HG03442 (cell line): ENCODE data around the gene CEP57.
"Not testable (repeated sequence)": the region's sequence is repeated elsewhere in the genome, so short reads cannot be mapped to it uniquely, and the experiment has no call there.

Source experiments
- ATAC-seq: cut with Tn5 transposase; IDR thresholded peaks from one replicate; pipeline ENCODE4 v1.9.1; 2021; ENCODE audit warnings: mild to moderate bottlenecking, moderate library complexity; ENCODE audit not compliant: unreplicated experiment

CEP57 gene

DNA sequence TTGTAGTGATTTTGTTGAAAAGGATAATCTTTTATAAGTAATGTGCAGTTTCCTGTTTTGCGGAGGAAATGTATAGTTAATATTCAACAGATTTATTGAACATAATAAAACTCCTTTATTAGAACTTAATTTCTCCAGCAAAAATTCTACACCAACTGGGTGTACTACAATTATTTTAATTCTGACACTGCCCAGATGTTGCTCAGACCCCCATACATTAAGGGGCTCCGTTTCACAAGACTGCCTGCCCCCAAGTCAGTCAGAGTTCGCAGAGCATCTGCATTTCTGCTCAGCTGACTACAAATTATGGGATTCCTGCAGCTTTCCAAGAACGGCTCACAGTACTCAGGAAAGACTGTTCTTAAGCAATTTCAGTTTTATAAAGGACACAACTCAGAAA is 6.2 kb downstream of the CEP57 start:
- ATAC-seq = no peak

DNA sequence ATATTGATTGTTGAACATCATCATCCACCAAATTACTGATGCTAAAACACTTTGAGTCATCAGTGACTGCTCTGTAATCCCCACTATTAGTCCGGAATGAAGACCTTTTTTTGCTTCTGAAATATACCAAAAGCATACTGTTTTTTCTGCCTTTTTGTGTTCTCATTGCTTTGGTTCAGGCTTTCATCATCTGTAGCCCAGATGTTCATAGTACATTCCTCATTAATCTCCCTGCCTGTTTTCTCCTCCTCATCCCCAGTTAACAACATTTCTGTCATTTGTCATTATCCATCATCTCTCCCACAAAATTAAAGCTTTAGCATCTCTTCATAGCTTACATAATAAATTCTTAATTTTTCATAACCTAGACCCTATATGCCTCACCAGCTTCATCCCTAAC is 9.2 kb downstream of the CEP57 start:
- ATAC-seq = no peak

DNA sequence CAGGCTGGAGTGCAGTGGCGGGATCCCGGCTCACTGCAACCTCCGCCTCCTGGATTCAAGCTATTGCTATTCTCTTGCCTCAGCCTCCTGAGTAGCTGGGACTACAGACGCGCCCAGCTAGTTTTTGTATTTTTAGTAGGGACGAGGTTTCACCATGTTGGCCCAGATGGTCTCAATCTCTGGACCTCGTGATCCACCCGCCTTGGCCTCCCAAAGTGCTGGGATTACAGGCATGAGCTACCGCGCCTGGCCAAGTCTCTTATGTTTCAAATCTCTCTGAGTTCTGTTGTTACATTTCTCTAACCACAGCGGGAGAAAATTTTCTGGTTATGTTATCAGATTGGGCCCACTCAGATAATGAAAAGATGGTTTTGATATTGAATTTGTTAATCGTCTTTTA is 10.1 kb downstream of the CEP57 start:
- ATAC-seq = no peak

DNA sequence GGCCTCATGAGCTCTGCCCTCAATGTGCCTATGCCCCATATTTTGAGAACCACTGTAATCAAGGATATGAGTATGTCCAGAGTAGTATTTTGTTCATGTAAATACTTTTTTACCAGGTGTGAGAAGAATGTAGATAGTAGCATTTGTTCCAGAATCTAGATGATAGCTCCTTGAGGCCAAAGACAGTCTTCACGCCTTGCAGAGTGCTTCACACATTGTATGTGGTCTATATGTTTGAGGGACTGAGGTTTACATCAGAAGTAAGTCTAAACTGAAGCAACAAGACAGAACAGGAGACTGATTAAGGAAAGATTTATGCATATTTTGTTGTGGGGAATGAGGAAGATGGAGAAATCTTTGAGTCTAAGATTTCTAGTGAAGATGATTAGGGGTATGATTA is 12.5 kb downstream of the CEP57 start:
- no peak for ATAC-seq

DNA sequence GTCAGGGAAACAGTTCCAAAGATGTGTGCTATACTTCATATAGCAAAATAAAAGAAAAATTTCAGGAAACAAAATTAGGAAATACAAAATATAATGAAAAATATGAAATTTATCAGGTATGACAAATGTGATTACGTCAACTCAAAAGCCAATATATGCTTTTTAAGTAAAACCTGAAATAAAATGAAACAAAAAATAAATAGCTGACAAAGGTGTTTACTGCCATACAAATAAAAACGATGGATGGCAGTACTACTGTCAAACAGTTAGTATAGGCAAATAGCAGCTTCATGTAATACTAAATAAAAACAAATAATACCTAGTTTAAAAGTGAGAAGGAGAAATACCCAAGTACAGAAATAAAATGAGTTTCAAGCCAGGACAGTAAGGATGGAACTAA is 13.7 kb downstream of the CEP57 start:
- no peak for ATAC-seq

DNA sequence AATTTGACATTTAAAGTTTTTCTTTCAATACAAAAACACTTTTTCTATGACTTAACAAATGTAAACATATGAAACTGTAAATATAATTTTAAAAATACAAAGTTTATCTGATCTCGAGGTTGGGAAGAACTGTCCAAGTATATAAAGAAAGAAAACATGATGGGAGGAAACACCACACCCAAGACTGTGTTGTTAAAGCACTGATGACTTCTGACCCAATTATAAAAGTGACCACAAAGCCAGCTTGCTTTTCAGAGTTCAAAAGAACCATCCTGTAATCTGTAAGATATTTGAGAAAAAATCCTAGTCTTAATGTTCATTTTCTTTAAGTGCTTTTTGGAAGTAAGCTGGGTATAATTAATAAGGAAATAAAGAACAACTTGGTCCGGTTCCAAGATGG is 15.6 kb downstream of the CEP57 start:
- no peak for ATAC-seq

DNA sequence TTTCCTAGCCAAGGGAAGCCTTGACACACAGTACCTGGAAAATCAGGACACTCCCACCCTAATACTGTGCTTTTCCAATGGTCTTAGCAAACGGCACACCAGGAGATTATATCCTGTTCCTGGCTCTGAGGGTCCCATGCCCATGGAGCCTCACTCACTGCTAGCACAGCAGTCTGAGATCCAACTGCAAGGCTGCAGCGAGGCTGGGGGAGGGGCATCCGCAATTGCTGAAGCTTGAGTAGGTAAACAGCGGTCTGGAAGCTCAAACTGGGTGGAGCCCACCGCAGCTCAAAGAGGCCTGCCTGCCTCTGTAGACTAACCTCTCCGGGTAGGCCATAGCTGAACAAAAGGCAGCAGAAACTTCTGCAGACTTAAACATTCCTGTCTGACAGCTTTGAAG is 16.2 kb downstream of the CEP57 start:
- not testable (repeated sequence) for ATAC-seq

DNA sequence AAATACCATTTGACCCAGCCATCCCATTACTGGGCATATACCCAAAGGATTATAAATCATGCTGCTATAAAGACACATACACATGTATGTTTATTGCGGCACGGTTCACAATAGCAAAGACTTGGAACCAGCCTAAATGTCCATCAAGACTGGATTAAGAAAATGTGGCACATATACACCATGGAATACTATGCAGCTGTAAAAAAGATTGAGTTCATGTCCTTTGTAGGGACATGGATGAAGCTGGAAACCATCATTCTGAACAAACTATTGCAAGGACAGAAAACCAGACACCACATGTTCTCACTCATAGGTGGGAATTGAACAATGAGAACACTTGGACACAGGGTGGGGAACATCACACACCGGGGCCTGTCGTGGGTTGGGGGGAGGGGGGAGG is 20.8 kb downstream of the CEP57 start:
- ATAC-seq = not testable (repeated sequence)

DNA sequence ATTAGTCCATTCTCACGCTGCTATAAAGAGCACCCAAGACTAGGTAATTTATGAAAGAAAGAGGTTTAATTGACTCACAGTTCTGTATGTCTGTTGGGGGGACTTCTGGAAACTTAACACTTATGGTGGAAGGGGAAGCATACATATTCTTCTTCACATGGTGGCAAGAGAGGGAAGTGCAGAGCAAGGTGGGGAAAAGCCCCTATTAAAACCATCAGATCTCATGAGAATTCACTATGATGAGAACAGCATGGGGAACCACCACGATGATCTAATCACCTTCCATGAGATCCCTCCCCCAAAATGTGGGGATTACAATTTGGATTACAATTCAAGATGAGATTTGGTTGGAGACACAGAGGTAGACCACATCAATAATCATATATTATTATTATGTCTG is 25.7 kb downstream of the CEP57 start:
- ATAC-seq = no peak

DNA sequence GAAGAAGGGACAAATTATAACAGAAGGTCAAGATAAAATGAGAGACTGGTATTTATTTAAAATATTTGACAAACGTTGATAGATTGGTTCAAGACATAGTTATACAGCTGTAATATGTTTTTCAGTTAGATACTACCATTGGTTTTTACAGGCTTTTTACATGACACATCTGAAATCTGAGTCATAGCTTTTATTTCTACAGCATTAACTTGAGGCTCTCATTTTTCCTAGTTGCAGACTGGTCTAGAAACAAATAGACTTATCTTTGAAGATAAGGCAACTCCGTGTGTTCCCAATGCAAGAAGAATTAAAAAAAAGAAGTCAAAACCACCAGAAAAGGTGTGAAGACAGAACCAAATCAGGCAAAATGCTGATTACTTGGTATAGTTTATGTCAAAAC is 31.3 kb downstream of the CEP57 start:
- ATAC-seq = no peak

DNA sequence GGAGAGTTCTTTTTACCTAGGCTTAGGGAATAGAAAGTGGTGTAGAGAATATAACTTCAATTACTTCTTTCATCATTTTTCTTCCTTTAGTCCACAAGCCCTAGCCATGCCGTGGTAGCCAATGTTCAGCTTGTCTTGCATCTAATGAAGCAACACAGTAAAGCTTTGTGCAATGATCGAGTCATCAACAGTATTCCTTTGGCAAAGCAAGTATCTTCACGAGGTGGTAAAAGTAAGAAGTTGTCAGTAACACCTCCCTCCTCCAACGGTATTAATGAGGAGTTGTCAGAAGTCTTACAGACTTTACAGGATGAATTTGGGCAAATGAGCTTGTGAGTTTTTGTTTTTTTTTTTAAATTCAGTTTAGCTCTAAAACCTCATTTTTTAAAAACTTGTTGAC is 37.4 kb downstream of the CEP57 start:
- ATAC-seq = no peak

DNA sequence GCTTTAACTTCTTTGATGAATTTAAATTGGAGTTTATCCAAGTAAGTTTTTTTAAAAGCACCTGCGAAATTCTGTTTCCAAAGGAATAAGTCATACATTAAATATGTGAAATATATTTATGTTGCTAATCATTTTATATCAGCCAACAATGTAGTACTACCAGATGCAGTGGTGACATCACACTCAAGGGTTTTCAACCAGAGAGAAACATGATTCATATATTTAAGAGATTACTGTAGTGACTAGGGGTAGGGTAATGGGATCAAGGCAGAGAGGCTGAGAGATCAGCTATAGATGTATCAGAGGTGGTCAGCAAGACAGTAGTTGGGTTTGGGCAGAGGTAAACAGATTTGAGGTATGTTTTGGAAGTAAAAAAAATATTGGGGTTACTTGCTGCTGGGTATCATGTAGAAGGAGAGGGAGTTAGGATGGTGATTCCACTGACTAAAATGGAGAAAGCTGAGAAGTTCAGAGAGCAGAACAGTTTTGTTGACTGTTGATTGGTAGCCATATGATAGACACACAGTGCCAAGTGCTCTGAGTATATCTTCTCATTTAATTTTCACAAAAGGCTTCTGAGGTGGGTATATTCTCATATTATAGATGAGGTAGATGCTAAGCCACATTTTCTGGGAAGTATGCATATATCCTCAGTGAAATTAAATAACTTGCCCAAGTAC is 39.4 kb downstream of the CEP57 start:
- no peak for ATAC-seq

DNA sequence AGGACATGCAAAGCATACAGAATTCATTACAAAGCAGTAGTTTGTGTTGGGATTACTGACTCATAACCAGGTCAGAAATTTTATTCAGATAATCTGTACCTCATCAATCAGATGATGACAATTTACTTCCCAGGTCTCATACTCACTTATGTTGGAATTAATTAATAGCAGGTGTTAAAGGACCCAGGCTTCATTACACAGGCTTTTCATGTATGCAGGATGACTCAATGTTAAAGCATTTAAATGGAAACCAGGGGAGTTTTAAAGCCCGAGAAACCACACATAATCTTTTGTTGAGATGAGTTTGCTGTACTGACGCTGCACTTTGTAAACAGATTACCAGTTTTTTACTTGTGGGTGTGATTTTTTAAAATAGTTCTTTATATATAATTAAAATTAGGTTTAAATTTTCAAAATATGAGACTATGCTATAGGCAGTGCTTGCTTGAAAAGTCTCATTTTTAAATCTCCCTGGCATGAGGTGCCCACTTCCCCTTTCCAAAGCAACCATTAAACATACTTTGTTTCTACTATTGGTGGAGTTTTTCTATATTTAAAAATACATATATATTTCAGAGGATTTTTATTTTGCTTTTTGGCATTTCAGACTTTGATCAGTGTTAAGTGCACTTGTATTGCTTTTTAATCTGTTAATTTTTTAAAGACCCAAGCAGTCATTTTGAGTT is 41.0 kb downstream of the CEP57 start:
- ATAC-seq = no peak

DNA sequence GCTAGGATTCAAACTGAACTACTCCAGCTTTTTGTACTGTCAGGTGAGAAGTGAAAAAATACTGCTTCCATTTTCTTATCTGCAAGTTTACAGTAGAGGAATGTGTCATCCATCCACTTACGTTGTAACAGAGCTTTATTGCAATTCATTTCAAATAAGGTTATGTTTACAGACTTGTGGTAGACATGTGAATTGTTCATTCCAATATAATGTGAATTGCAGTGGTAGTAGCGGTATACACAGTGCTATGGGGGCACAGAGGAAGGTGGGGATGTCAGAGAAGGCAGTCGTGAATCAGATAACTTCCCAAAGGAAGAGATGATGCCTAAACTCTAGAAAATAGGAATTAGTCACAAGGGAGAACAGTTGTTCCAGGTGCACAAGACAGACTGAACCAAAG is 42.5 kb downstream of the CEP57 start:
- ATAC-seq = no peak

DNA sequence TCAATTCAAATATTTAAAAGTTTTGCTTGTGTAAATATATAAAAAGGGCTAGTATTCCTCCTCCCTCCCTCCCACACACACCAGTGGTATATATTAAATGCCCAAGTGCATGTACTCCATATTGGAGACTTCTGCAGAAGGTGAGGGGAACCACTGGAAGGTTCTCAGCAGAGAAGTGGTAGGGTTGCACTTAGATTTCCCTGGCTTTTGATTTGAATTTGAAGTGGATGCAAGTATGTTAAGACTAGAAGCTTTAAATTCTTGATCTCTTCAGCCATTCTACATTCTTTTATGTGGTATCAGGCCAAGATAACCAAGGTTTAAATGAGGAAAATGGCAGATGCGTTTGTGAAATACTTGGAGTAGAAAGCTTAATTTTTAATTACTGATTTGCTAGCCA is 43.1 kb downstream of the CEP57 start:
- ATAC-seq = no peak

DNA sequence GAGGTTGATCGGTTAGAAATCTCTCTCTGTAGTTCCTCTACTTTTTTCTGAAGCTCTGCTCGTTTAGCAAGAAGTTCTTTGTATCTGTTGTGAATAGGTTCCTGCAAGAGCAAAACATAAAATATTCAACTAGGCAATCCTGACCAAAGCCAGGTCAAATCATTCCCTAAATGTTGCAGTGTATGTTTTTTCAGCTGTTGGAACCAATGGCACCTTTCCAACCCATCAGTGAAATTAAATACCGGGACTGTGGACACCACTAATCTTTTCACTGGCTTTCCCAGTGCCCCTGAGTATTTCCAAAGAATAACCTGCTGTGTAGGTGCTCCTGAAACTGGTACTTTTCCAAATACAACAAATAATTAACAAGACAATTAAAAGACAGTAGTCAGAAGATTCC is 45.1 kb downstream of the CEP57 start:
- ATAC-seq = no peak

DNA sequence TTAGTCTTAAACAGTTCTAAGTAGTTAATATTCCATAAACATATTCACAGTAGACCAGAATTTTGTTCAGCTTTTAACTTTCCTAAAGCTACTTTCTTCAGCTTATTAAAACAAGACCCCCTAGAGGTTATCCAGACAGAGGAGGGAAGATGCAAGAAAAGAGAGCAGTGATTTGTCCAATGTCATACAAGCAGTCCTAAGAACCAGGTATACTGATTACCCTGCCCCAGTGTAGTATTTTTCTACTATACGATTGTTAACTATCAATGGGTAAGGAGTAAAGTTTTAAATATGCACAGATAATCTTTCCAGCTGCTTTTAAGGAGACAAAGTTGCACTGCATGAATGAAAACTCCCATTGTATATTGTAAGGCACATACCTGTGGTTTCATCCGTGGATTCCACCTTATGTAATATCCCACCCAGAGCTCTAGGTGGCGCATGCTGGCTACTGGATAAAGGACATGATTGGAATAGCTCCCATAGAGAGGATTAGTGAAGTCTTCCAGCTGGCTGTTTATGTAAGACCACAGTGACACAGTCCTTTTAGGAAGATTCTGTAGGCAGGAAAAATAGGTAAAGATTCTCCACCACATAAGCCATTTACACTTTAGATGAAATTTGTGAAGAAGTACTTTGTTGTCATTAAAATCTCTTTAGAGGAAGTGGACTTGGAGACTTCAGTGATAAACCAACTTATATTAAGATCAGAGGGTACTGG is 45.6 kb downstream of the CEP57 start:
- peak; percentile 97 for ATAC-seq

DNA sequence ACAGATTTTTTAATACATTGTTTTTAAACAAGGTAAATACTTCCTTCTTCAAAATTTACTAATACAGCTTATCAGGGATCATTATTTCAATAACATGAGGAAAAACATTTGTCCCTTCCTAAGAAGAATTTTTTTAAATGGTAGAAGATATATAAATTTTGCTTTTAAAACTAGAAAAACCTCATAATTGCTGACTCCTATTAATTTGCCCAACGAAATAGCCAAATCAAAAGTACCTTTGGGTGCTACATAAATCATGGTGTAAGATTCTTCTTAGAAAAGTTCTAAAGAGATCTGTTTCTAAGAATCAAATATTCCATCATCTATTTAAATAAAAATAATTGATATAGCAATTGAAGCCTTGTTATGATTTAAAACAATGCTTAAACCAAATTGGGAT is 54.9 kb downstream of the CEP57 start:
- no peak for ATAC-seq

DNA sequence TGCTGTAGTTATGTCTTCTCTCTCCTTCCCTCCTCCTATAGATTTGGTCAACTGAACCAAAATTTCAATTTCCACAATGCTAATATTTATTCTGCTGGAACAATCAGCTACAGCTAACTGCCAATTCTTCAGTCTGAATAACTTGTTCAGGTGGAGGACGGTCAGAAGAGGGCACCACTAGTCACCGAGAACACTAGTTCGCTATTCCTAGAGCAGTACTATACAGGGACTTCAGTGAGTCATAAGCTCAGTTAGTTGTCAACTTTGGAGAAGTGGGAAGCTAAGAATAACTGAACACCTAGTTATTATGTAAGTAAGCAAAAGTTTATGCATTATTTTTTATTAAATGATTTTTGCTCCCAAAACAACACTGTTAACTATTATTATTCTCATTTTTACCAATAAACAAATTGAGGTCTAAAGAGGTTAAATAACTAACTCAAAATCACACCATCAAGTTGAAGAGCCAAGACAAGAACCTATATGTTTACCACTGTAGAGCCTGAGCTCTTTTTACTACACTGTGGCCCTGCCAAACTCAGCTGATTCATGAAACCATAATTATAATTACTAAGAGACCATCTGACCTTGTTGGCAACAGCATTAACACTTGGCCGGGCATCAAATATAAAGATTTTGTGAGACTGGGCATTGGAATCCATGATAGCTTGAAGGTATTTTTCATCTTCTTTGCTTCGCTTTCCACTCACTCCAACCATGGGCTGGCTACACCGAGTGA is 59.0 kb downstream of the CEP57 start:
- ATAC-seq = peak; percentile 76

DNA sequence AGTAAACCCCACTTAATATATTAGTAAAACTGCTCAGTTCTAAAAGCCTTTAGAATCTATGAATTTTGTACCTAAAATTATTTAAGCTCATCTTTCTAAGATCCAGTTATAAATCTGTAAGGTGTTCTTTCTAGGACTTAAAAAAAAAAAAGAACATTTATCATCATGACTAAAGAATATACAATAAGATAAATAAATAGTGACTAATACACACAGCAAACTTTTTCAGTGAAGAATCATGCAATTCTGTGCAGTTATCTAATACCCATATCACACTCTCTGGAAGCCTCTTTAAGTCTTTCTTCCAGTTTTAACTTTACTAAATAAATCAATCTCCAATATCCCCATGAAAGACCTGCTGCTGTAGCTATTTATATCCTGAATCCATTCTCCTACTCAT is 59.8 kb downstream of the CEP57 start:
- ATAC-seq = no peak

DNA sequence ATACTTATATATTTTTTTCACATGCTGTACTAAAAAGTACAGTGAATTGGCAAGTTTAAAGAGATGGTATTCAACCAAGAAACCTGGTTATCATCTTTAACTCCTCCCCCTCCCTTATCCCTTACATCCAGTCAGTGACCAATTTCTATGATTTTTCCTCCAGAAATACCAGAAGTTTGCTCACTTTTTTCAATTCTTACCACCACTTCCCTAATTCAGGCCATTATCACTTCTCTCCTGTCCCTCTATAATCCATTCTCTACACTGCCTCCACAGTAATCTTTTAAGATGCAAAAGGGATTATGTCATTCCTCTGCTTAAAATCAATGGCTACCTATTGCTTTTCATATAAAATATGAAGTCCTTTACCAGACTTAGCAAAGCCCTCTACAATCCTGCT is 62.8 kb downstream of the CEP57 start:
- ATAC-seq = no peak

DNA sequence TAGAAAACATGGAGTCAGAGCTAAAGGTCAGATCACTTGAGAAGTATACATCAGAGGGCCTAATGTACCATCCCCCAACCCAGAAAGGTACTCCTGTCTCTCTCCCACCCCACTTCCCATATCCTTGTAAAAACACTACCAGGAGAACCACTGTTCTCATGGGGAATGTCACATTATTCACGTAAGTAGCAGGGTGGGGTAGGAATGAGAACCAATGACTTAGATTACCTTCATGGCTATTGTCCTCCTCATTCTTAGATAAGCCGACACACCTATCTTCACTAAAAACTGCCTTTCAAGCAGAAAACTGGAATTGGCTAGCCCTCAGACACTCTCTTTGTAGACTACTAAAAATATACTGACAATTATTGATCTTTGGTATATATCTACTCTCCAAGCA is 63.6 kb downstream of the CEP57 start:
- ATAC-seq = no peak
